Measurements from ENCODE around the gene NIT1.

NIT1 gene, protein sequence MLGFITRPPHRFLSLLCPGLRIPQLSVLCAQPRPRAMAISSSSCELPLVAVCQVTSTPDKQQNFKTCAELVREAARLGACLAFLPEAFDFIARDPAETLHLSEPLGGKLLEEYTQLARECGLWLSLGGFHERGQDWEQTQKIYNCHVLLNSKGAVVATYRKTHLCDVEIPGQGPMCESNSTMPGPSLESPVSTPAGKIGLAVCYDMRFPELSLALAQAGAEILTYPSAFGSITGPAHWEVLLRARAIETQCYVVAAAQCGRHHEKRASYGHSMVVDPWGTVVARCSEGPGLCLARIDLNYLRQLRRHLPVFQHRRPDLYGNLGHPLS

DNA sequence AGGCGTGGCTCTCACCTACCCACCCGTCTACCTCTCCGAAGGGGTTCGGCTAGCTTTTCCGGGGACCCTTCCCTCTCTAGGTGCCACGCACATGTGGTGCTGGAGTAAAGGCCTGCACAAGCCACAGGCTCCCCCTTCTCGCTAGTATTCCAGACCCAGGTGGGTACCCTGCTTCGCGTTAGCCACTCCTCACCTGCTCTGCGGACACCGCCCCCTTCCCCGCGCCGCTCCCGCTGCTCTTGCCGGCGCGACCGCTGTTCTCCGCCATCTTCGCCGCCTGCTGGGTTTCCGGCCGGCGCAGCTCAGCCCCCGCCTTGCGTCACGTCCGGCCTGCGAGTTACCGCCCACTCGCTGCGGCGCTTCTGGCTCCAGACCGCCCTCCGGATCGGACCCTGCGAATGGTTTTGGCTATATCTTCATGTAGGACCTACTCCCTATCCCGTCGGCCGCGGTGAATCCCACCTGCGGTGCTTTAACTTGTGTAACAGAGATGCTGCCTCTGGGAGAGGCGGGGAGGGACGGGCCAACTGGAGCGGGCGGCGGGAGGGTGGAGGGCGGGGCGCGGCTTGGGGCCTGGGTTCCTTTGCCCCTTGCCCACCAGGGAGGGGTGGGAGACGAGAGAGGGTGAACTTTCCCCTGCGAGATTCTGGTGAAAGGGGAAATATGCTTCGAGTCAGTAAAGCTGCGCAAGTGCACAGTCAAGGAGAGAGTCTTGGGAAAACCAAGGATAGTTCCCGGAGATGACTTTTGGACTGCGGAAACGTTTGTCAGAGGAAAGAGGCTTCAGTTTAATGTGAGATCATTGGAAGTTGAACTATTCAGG is at the start of gene NIT1, which contains the start of gene PFDN2:
TSS of gene NIT1 (plus strand) at position 347 of the 823 bp plus-strand sequence. CDS start at position 419, 72 bp downstream.
TSS of gene PFDN2 (minus strand) at position 279 of the 823 bp plus-strand sequence. CDS start at position 268, 11 bp downstream.
- peak within 1 kb of the TSS; percentile 83 to 100 for H3K4me3 ChIP-seq (replicated peaks in 1 of 2; ENCODE audit: low read depth in 2 of 2, low read length in 2 of 2)
- peak; percentile 80 to 90 for DNase-seq (ENCODE audit: low read depth in 2 of 2)
- TF ChIP-seq, protein P1, sequence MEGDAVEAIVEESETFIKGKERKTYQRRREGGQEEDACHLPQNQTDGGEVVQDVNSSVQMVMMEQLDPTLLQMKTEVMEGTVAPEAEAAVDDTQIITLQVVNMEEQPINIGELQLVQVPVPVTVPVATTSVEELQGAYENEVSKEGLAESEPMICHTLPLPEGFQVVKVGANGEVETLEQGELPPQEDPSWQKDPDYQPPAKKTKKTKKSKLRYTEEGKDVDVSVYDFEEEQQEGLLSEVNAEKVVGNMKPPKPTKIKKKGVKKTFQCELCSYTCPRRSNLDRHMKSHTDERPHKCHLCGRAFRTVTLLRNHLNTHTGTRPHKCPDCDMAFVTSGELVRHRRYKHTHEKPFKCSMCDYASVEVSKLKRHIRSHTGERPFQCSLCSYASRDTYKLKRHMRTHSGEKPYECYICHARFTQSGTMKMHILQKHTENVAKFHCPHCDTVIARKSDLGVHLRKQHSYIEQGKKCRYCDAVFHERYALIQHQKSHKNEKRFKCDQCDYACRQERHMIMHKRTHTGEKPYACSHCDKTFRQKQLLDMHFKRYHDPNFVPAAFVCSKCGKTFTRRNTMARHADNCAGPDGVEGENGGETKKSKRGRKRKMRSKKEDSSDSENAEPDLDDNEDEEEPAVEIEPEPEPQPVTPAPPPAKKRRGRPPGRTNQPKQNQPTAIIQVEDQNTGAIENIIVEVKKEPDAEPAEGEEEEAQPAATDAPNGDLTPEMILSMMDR (IDR thresholded peaks at IDR 0.05; ENCODE audit: low read depth, low read length) = no peak

- no peak for DNase-seq (ENCODE audit: low read depth in 2 of 2)
- H3K4me3 ChIP-seq (replicated peaks in 1 of 2; ENCODE audit: low read depth in 2 of 2, low read length in 2 of 2) = no peak overlapping the region
- TF ChIP-seq, protein P1 (IDR thresholded peaks at IDR 0.05; ENCODE audit: low read depth, low read length) = no peak
Observed at GRCh38 chr1:161068306-161069234, 49.3 kb upstream of the NIT1 start.

DNA sequence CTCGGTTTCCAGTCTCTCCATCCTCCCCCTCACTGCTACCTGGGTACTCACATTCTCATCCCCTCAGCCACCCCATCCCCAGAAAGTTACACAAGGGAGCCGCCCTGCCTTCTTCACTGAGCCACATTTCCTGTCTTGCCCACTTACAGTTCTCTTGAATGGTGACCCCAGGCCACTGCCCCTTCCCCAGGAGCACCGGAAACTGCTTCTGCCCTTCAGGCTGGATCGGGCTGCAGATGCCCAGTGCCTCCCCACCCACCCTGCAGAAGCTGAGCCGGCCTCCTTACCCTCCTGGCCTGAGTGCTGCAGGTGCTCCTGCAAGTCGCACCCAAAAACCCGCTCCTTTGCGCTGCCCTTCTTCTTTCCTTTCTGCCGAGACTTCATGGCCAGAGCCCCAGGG is 48.7 kb upstream of the NIT1 start:
- no peak for DNase-seq (ENCODE audit: low read depth in 2 of 2)

DNA sequence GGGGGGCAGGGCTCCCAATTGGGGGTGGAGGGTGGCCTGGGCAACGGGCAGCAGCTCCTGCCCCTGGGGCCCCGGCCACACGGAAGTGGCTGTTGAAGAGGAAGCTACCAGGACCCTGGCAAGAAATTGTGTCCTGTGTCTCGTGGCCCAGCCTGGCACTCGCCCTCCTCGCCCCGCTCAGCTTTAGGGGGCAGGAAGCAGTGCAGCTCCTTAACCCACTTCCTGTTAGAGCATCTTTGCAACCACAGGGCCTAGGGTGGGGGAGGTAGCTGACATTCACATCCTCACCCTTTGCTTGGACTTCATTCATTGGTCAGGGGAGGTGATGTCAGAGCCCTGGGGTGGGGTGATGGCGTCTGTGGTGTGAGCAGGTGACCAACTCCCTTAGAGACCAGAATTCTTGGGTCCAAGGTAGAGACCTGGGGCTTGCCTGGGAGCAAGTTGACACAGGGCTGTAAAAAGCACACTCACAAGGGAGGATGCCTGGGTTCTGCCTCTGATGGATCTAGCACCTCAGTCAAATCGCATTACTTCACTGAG is 48.1 kb upstream of the NIT1 start, which contains the start of gene ARHGAP30:
TSS of gene ARHGAP30 (minus strand) at position 161 of the 540 bp plus-strand sequence. CDS start 267 bp downstream, outside the sequence.
- DNase-seq (ENCODE audit: low read depth in 2 of 2) = no peak
- H3K4me3 ChIP-seq (replicated peaks in 1 of 2; ENCODE audit: low read depth in 2 of 2, low read length in 2 of 2) = no peak within 1 kb of the TSS
- TF ChIP-seq, protein P1 (IDR thresholded peaks at IDR 0.05; ENCODE audit: low read depth, low read length) = no peak

More for the DNA sequence above, 48.7 kb upstream of the NIT1 start:
- TF ChIP-seq, protein P1 (IDR thresholded peaks at IDR 0.05; ENCODE audit: low read depth, low read length) = no peak
- H3K4me3 ChIP-seq (replicated peaks in 1 of 2; ENCODE audit: low read depth in 2 of 2, low read length in 2 of 2) = no peak overlapping the region

- DNase-seq (ENCODE audit: low read depth in 2 of 2) = peak in 1 of 2 donors; percentile 47
- no peak overlapping the region for H3K4me3 ChIP-seq (replicated peaks in 1 of 2; ENCODE audit: low read depth in 2 of 2, low read length in 2 of 2)
- TF ChIP-seq, protein P1 (IDR thresholded peaks at IDR 0.05; ENCODE audit: low read depth, low read length) = no peak
Observed at GRCh38 chr1:161070761-161071160, 47.1 kb upstream of the NIT1 start.
